MM.1S (cell line): ENCODE results near the gene FAM217A.

Experiments
- DNase-seq: peaks from one replicate; pipeline ENCODE4 v3.0.0-alpha.2; 2015
- H2AFZ ChIP-seq: fragments of 300-600 bp; sonication (generic); 2 replicates; pipeline ENCODE4 v1.6.0; 2016; ENCODE audit warnings: antibody characterized with exemption, low read length
- H3F3A ChIP-seq: fragments of 300-600 bp; sonication (generic); 2 replicates; pipeline ENCODE4 v1.6.1; 2016; ENCODE audit warnings: mild to moderate bottlenecking, antibody characterized with exemption, low read length, moderate library complexity, mixed read lengths; ENCODE audit not compliant: insufficient read depth
- H3K27ac ChIP-seq: fragments of 300-600 bp; sonication (generic); 2 replicates; pipeline ENCODE4 v1.5.1; 2016; ENCODE audit warnings: mild to moderate bottlenecking, low read length
- H3K27me3 ChIP-seq: fragments of 300-600 bp; sonication (generic); replicated peaks from 2 replicates; pipeline ENCODE4 v1.6.0; 2016; ENCODE audit warnings: low read length; ENCODE audit not compliant: insufficient read depth
- H3K36me3 ChIP-seq: fragments of 300-600 bp; sonication (generic); replicated peaks from 2 replicates; pipeline ENCODE4 v1.6.1; 2016; ENCODE audit warnings: mild to moderate bottlenecking, low read length, mixed read lengths; ENCODE audit not compliant: insufficient read depth
- H3K4me1 ChIP-seq: fragments of 300-600 bp; sonication (generic); 2 replicates; pipeline ENCODE4 v1.6.1; 2016; ENCODE audit warnings: low read length, mixed read lengths
- H3K4me2 ChIP-seq: fragments of 300-600 bp; sonication (generic); 2 replicates; pipeline ENCODE4 v1.6.0; 2016; ENCODE audit warnings: low read depth, low read length
- H3K4me3 ChIP-seq: fragments of 300-600 bp; sonication (generic); 2 replicates; pipeline ENCODE4 v1.5.1; 2016; ENCODE audit warnings: low read length, mixed read lengths
- H3K79me2 ChIP-seq: fragments of 300-600 bp; sonication (generic); 2 replicates; pipeline ENCODE4 v1.6.1; 2016; ENCODE audit warnings: mixed run types, low read length, mixed read lengths
- H3K9ac ChIP-seq: fragments of 300-600 bp; sonication (generic); 2 replicates; pipeline ENCODE4 v1.6.1; 2016; ENCODE audit warnings: low read length, mixed read lengths
- H3K9me2 ChIP-seq: fragments of 300-600 bp; sonication (generic); replicated peaks from 2 replicates; pipeline ENCODE4 v1.6.1; 2016; ENCODE audit warnings: mild to moderate bottlenecking, low read length, mixed read lengths; ENCODE audit not compliant: insufficient read depth
- H3K9me3 ChIP-seq: fragments of 300-600 bp; sonication (generic); replicated peaks from 2 replicates; pipeline ENCODE4 v1.6.1; 2016; ENCODE audit warnings: mild to moderate bottlenecking, low read length, mixed read lengths; ENCODE audit not compliant: insufficient read depth
- H4K20me1 ChIP-seq: fragments of 300-600 bp; sonication (generic); 2 replicates; pipeline ENCODE4 v1.6.1; 2016; ENCODE audit warnings: mild to moderate bottlenecking, low read length, moderate library complexity, mixed read lengths; ENCODE audit not compliant: insufficient read depth
- EZH2 ChIP-seq: fragments of 300-600 bp; sonication (generic); optimal IDR thresholded peaks from 2 replicates; pipeline ENCODE3; 2017; ENCODE audit warnings: low read depth, mild to moderate bottlenecking, antibody characterized with exemption, low read length, mixed read lengths
- EZH2phosphoT487 ChIP-seq: fragments of 300-600 bp; sonication (generic); IDR thresholded peaks from 2 replicates; pipeline ENCODE4 v1.6.1; 2018; ENCODE audit warnings: antibody characterized with exemption, low read length
- TF ChIP-seq, protein P1 (sequence below): fragments of 300-600 bp; sonication (generic); IDR thresholded peaks from 2 replicates; pipeline ENCODE4 v1.5.1; 2016; ENCODE audit warnings: antibody characterized with exemption, low read length, mixed read lengths

Gene FAM217A

DNA sequence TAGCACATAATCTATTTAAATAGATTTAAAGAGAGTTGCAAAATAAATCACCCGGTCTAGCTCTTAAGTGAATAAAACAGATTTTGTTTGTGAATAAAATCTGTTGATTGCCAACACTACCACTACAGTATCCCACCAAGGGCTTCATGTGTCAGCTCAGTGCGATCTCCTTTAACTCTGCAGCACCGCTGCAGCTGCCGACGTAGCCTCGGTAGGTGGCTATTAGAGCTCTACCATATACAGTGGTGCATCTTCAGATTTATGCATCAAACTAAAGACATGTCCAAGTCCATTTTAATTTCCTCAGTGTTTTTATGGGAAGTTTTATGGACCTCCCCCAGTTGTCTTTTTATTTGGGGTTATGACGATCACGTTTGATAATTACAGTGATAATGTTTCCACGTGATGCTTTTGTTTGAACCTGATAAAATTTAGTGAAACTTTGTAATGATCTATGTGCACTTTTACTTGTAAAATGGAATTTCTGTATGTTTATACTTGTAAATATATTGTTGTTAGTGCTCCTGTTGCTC is 29.7 kb upstream of the FAM217A start:
- H3K9me3 ChIP-seq: no peaks in the 10 kb centered on the region
- no peaks in the 10 kb centered on the region for H3K27me3 ChIP-seq
- no peaks in the 10 kb centered on the region for H3K4me1 ChIP-seq
- no peaks in the 10 kb centered on the region for H3F3A ChIP-seq
- no peaks in the 10 kb centered on the region for H4K20me1 ChIP-seq
- H2AFZ ChIP-seq: no peak overlapping the region
- H3K9me2 ChIP-seq: no peaks in the 10 kb centered on the region
- no peaks in the 10 kb centered on the region for H3K79me2 ChIP-seq
- H3K4me3 ChIP-seq: no peak overlapping the region
- DNase-seq: no peak
- TF ChIP-seq, protein P1, sequence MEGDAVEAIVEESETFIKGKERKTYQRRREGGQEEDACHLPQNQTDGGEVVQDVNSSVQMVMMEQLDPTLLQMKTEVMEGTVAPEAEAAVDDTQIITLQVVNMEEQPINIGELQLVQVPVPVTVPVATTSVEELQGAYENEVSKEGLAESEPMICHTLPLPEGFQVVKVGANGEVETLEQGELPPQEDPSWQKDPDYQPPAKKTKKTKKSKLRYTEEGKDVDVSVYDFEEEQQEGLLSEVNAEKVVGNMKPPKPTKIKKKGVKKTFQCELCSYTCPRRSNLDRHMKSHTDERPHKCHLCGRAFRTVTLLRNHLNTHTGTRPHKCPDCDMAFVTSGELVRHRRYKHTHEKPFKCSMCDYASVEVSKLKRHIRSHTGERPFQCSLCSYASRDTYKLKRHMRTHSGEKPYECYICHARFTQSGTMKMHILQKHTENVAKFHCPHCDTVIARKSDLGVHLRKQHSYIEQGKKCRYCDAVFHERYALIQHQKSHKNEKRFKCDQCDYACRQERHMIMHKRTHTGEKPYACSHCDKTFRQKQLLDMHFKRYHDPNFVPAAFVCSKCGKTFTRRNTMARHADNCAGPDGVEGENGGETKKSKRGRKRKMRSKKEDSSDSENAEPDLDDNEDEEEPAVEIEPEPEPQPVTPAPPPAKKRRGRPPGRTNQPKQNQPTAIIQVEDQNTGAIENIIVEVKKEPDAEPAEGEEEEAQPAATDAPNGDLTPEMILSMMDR: no peak
- TF ChIP-seq EZH2phosphoT487 (no peak), EZH2 (no peak)
- no peak overlapping the region for H3K27ac ChIP-seq
- no peak overlapping the region for H3K4me2 ChIP-seq
- no peaks in the 10 kb centered on the region for H3K36me3 ChIP-seq
- no peak overlapping the region for H3K9ac ChIP-seq

DNA sequence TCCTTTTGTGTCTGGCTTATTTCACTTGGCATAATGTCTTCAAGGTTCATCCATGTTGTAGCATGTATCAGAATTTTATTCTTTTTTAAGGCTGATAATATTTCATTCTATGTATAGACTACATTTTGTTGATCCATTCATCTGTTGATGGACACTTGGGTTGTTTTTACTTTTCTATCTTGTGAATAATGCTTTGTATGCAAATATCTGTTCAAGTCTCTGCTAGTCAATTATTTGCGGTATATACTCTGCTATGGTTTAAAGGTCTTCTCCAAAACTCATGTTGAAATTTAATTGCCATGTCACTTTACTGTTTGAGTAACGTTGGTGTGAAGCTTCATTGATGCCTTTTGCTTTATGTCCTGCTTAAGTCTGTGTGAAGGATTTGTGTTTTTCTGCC is 28.9 kb upstream of the FAM217A start:
- Histone ChIP-seq H2AFZ (no peak overlapping the region), H3F3A (no peaks in the 10 kb centered on the region), H3K36me3 (no peaks in the 10 kb centered on the region), H3K9me3 (no peaks in the 10 kb centered on the region), H3K4me1 (no peaks in the 10 kb centered on the region), H3K9ac (no peak overlapping the region), H3K27ac (no peak overlapping the region), H4K20me1 (no peaks in the 10 kb centered on the region), H3K4me2 (no peak overlapping the region), H3K27me3 (no peaks in the 10 kb centered on the region), H3K4me3 (no peak overlapping the region), H3K79me2 (no peaks in the 10 kb centered on the region), H3K9me2 (no peaks in the 10 kb centered on the region)
- TF ChIP-seq EZH2phosphoT487: no peak
- no peak for TF ChIP-seq EZH2
- TF ChIP-seq, protein P1: no peak
- no peak for DNase-seq

DNA sequence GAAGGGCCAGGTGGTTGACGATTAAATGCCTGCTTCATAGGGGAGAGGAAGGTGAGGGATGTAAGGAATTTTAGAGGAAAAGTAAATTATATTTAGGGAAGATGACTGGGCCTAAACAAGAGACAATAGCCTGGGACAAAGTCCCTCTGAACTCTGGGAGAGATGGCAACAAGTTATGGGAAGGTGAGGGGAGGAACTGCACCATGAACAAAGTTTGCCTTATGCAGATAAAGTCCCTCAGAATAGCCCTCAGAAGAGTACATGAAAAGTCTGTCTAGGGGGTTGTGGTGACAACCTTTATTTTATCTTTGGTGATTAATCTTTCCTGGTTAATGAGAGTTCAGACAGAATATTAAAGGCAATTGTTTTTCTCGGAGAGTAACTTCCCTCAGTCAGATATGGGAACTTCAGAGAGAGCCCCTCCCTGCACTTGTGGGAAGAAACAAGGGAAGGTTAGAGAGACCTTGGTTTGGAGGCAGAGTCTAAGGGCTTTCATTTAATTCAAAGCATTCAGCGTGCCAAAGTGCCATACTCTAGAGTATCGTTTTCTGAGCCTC is 27.1 kb upstream of the FAM217A start:
- no peaks in the 10 kb centered on the region for H3K9me2 ChIP-seq
- TF ChIP-seq, protein P1: no peak
- TF ChIP-seq EZH2phosphoT487 (no peak), EZH2 (no peak)
- H3K9ac ChIP-seq: no peak overlapping the region
- H3K9me3 ChIP-seq: no peaks in the 10 kb centered on the region
- H3K27me3 ChIP-seq: no peaks in the 10 kb centered on the region
- H3K27ac ChIP-seq: no peak overlapping the region
- no peaks in the 10 kb centered on the region for H3F3A ChIP-seq
- DNase-seq: no peak
- no peaks in the 10 kb centered on the region for H4K20me1 ChIP-seq
- no peaks in the 10 kb centered on the region for H3K4me1 ChIP-seq
- H2AFZ ChIP-seq: no peak overlapping the region
- no peak overlapping the region for H3K4me2 ChIP-seq
- no peaks in the 10 kb centered on the region for H3K36me3 ChIP-seq
- no peak overlapping the region for H3K4me3 ChIP-seq
- no peaks in the 10 kb centered on the region for H3K79me2 ChIP-seq
